ENCODE results near the gene AOPEP. TPM values are rescaled to one million over a fixed set of nuclear protein-coding genes. Genes with fewer than 3 reads are reported as not detected.

AOPEP gene
- total RNA-seq, 4 donors from 2014 or later: 149 to 306 (median 193) TPM

- WGBS: 75% methylated on average over 4 of the region's 5 CpGs
- Histone ChIP-seq H3K4me1 (peaks cover 86% of the 10 kb centered on the region), H3K4me3 (no peak overlapping the region), H3K9me3 (no peaks in the 10 kb centered on the region), H3K27me3 (no peaks in the 10 kb centered on the region), H3K27ac (no peak overlapping the region), H3K36me3 (no peaks in the 10 kb centered on the region)
- TF ChIP-seq, protein P1, sequence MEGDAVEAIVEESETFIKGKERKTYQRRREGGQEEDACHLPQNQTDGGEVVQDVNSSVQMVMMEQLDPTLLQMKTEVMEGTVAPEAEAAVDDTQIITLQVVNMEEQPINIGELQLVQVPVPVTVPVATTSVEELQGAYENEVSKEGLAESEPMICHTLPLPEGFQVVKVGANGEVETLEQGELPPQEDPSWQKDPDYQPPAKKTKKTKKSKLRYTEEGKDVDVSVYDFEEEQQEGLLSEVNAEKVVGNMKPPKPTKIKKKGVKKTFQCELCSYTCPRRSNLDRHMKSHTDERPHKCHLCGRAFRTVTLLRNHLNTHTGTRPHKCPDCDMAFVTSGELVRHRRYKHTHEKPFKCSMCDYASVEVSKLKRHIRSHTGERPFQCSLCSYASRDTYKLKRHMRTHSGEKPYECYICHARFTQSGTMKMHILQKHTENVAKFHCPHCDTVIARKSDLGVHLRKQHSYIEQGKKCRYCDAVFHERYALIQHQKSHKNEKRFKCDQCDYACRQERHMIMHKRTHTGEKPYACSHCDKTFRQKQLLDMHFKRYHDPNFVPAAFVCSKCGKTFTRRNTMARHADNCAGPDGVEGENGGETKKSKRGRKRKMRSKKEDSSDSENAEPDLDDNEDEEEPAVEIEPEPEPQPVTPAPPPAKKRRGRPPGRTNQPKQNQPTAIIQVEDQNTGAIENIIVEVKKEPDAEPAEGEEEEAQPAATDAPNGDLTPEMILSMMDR (IDR thresholded peaks at IDR 0.05): no peak
- TF ChIP-seq POLR2A (IDR thresholded peaks at IDR 0.05): no peak
- TF ChIP-seq EP300 (IDR thresholded peaks at IDR 0.05): no peak
- no peak for TF ChIP-seq POLR2AphosphoS5 (IDR thresholded peaks at IDR 0.05)
- DNase-seq (ENCODE audit: low spot score in 2 of 2): peak in 1 of 2 donors; percentile 32
These were observed 191.7 kb downstream of the AOPEP start for GRCh38 chr9:94918038-94918753.

GRCh38 chr9:94919376-94920098, 193.0 kb downstream of the AOPEP start:
- peaks cover 86% of the 10 kb centered on the region for H3K4me1 ChIP-seq

GRCh38 chr9:94920420-94921091, 194.1 kb downstream of the AOPEP start:
- DNase-seq (ENCODE audit: low spot score in 2 of 2): no peak
- Histone ChIP-seq H3K4me1 (peaks cover 84% of the 10 kb centered on the region), H3K4me3 (peak overlapping the region; percentile 2), H3K9me3 (no peaks in the 10 kb centered on the region), H3K27ac (peak overlapping the region; percentile 88), H3K36me3 (no peaks in the 10 kb centered on the region), H3K27me3 (no peaks in the 10 kb centered on the region)
- WGBS: 37% methylated on average over 12 of the region's 12 CpGs
- TF ChIP-seq, protein P1 (IDR thresholded peaks at IDR 0.05): no peak
- TF ChIP-seq POLR2AphosphoS5 (IDR thresholded peaks at IDR 0.05) (no peak), EP300 (IDR thresholded peaks at IDR 0.05) (no peak), POLR2A (IDR thresholded peaks at IDR 0.05) (no peak)

More at GRCh38 chr9:94919376-94920098, 193.0 kb downstream of the AOPEP start:
- Histone ChIP-seq H3K4me3 (no peak overlapping the region), H3K27me3 (no peaks in the 10 kb centered on the region), H3K27ac (peak overlapping the region; percentile 88), H3K9me3 (no peaks in the 10 kb centered on the region), H3K36me3 (no peaks in the 10 kb centered on the region)
- peak in 1 of 2 donors; percentile 77 for DNase-seq (ENCODE audit: low spot score in 2 of 2)
- no peak for TF ChIP-seq POLR2A (IDR thresholded peaks at IDR 0.05)
- TF ChIP-seq POLR2AphosphoS5 (IDR thresholded peaks at IDR 0.05): no peak
- no peak for TF ChIP-seq EP300 (IDR thresholded peaks at IDR 0.05)
- TF ChIP-seq, protein P1 (IDR thresholded peaks at IDR 0.05): no peak
- WGBS: 44% methylated on average over 16 of the region's 17 CpGs

DNA sequence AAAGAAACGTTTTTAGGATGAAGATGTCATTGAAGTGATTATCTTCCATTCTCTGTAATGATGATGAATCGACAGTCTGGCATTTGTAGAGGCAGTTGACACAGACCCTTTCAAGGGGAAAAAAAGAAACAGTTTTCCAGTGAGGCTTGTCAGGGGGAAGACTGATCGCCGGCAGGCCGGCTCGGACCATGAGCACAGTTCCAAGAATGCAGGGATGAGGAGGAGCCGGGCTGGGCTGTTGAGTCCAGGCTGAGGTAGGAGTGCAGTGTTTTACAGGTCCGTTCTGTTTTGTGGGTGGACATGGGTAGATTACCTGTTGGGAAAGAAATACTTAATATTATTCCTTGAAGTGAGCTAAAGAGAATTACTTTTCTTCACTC, 194.6 kb downstream of the AOPEP start:
- Histone ChIP-seq H3K36me3 (no peaks in the 10 kb centered on the region), H3K27me3 (no peaks in the 10 kb centered on the region), H3K4me3 (peak overlapping the region; percentile 2), H3K27ac (peak overlapping the region; percentile 88), H3K4me1 (peaks cover 84% of the 10 kb centered on the region), H3K9me3 (no peaks in the 10 kb centered on the region)
- 23% methylated on average over 8 of the region's 8 CpGs for WGBS
- TF ChIP-seq EP300 (IDR thresholded peaks at IDR 0.05): no peak
- no peak for TF ChIP-seq POLR2AphosphoS5 (IDR thresholded peaks at IDR 0.05)
- no peak for DNase-seq (ENCODE audit: low spot score in 2 of 2)

- 55% methylated on average over 11 of the region's 11 CpGs for WGBS
- TF ChIP-seq, protein P1 (IDR thresholded peaks at IDR 0.05): no peak
- no peak for TF ChIP-seq POLR2A (IDR thresholded peaks at IDR 0.05)
- TF ChIP-seq POLR2AphosphoS5 (IDR thresholded peaks at IDR 0.05): no peak
- no peak for TF ChIP-seq EP300 (IDR thresholded peaks at IDR 0.05)
- peaks cover 88% of the 10 kb centered on the region for H3K4me1 ChIP-seq
- H3K4me3 ChIP-seq: no peak overlapping the region
- no peak for DNase-seq (ENCODE audit: low spot score in 2 of 2)
- no peaks in the 10 kb centered on the region for H3K27me3 ChIP-seq
- H3K27ac ChIP-seq: peak overlapping the region; percentile 88
- H3K36me3 ChIP-seq: no peaks in the 10 kb centered on the region
- H3K9me3 ChIP-seq: no peaks in the 10 kb centered on the region
These were observed 195.2 kb downstream of the AOPEP start for GRCh38 chr9:94921656-94922055.

Data from suprapubic skin (tissue), 4 donors.